ENCODE measurements around the gene GNAI3.

GNAI3 gene

DNA sequence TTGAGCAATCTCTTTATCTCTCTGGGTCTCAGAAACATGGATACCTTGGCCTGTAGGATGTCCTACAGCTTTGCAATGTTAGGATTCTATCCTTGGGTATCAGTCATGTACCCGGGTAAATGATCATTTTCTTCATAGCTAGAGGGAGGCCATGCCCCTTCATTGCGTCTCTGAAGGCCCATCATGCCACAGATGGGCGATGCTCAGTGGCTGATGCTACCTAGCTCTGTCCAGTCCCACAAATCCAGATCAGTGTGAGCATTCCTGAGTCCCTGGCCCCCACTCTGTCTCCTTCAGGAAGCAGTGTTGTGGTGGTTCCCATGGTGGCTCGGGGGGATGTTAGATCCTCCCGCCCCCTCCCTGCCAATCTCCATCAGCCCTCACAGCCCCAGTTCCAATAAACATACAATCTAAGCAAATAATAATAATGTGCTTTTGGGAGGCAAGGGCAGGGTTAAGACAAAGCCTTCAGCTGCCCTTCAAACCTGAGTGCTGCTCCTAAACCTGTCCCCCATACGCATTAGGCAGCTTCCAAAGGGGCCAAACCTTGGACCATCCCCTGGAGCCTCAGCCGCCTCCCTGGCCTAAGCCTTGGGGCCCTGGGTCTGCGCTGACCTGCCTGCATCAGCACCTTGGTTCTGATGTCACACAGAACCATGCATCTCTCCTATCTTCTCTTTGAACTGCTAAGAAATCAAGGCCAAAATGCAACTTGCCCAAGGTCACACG is 9.4 kb upstream of the GNAI3 start:
- no peak overlapping the region for H3K4me2 ChIP-seq (ENCODE audit: insufficient read depth, low read length, poor library complexity, severe bottlenecking)
- peak overlapping the region; percentile 75 for H3K9ac ChIP-seq (ENCODE audit: low read depth, low read length, poor library complexity)
- H2BK12ac ChIP-seq (ENCODE audit: low read length): no peak overlapping the region
- DNase-seq (ENCODE audit: low spot score): no peak
- no peak overlapping the region for H2AK5ac ChIP-seq (ENCODE audit: low read depth, low read length)
- no peak overlapping the region for H3K4me3 ChIP-seq (ENCODE audit: low read length in 2 of 2)
- H3K18ac ChIP-seq (ENCODE audit: low read length): no peak overlapping the region
- no peak overlapping the region for H4K8ac ChIP-seq (ENCODE audit: low read depth, low read length)
- H2AFZ ChIP-seq (ENCODE audit: low read length): no peak overlapping the region
- H3K79me1 ChIP-seq (ENCODE audit: low read depth, low read length): no peaks in the 10 kb centered on the region
- H3K4ac ChIP-seq (ENCODE audit: low read length): no peak overlapping the region
- H3K27me3 ChIP-seq (ENCODE audit: control insufficient read depth in 3 of 3, insufficient read depth in 3 of 3, low read depth in 1 of 3, low read length in 3 of 3): peaks cover 0 to 45% (median 0%) of the 10 kb centered on the region in 3 experiments
- H2BK5ac ChIP-seq (ENCODE audit: low read length): no peak overlapping the region
- H3K4me1 ChIP-seq (ENCODE audit: control insufficient read depth in 2 of 2, insufficient read depth in 1 of 2, low read depth in 1 of 2, low read length in 2 of 2): peaks cover 2 to 5% of the 10 kb centered on the region in 2 donors
- H3K14ac ChIP-seq (ENCODE audit: low read length): no peak overlapping the region
- peak overlapping the region; percentile 18 for H2BK120ac ChIP-seq (ENCODE audit: low read depth, low read length)
- no peak overlapping the region for H3K27ac ChIP-seq (replicated peaks; ENCODE audit: low read length)
- WGBS, 2 donors (ENCODE audit: extremely low coverage in 2 of 2, insufficient read length in 2 of 2, insufficient replicate concordance in 1 of 2): no CpG with 5 or more reads among the region's 9 CpGs
- H2BK15ac ChIP-seq (ENCODE audit: low read length): no peak overlapping the region
- H3K36me3 ChIP-seq (replicated peaks in 1 of 2; ENCODE audit: control insufficient read depth in 2 of 2, insufficient read depth in 2 of 2, low read length in 2 of 2): no peaks in the 10 kb centered on the region
- no peaks in the 10 kb centered on the region for H3K9me3 ChIP-seq (replicated peaks in 1 of 2; ENCODE audit: control insufficient read depth in 2 of 2, insufficient read depth in 1 of 2, low read depth in 1 of 2, low read length in 2 of 2)
- H4K91ac ChIP-seq (ENCODE audit: low read depth, low read length, poor library complexity): no peak overlapping the region
- H3K23ac ChIP-seq (ENCODE audit: low read depth, low read length, poor library complexity): no peak overlapping the region

DNA sequence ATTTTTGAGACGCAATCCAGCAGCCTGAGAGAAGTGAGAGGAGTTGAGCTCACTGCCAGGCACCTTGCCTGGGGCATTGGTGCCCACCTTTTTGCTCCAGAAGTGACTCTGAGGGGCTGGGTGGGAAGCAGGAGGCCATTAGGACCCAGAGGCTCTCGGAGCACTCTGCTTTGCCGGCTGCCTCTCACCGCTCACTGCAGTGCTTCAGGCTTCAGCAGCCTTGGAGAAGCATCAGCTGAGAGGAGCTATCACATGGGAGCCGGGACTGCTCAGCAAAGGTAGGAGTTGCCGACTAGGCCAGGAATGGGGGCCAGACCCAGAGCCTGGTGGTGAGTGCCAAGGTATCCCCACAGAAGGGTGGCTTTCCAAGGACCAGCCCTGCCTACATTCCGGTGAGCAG is 8.7 kb upstream of the GNAI3 start, which contains the start of gene GPR61:
Gene GPR61 (plus strand): TSS at position 197 of the 400 bp plus-strand sequence. CDS start 3,151 bp downstream, outside the sequence.
- Histone ChIP-seq H2BK15ac (ENCODE audit: low read length) (no peak within 1 kb of the TSS), H2BK120ac (ENCODE audit: low read depth, low read length) (peak within 1 kb of the TSS; percentile 18), H3K79me1 (ENCODE audit: low read depth, low read length) (no peaks in the 10 kb centered on the region), H3K4me3 (ENCODE audit: low read length in 2 of 2) (no peak within 1 kb of the TSS), H3K4me1 (ENCODE audit: control insufficient read depth in 2 of 2, insufficient read depth in 1 of 2, low read depth in 1 of 2, low read length in 2 of 2) (peaks cover 2 to 5% of the 10 kb centered on the region in 2 donors), H3K9me3 (replicated peaks in 1 of 2; ENCODE audit: control insufficient read depth in 2 of 2, insufficient read depth in 1 of 2, low read depth in 1 of 2, low read length in 2 of 2) (no peaks in the 10 kb centered on the region), H4K91ac (ENCODE audit: low read depth, low read length, poor library complexity) (no peak within 1 kb of the TSS), H3K4me2 (ENCODE audit: insufficient read depth, low read length, poor library complexity, severe bottlenecking) (no peak within 1 kb of the TSS), H3K9ac (ENCODE audit: low read depth, low read length, poor library complexity) (peak within 1 kb of the TSS; percentile 75), H3K23ac (ENCODE audit: low read depth, low read length, poor library complexity) (no peak within 1 kb of the TSS), H3K36me3 (replicated peaks in 1 of 2; ENCODE audit: control insufficient read depth in 2 of 2, insufficient read depth in 2 of 2, low read length in 2 of 2) (no peaks in the 10 kb centered on the region), H3K14ac (ENCODE audit: low read length) (no peak within 1 kb of the TSS), H4K8ac (ENCODE audit: low read depth, low read length) (no peak within 1 kb of the TSS), H2BK12ac (ENCODE audit: low read length) (no peak within 1 kb of the TSS), H2AK5ac (ENCODE audit: low read depth, low read length) (no peak within 1 kb of the TSS), H2BK5ac (ENCODE audit: low read length) (no peak within 1 kb of the TSS), H3K27me3 (ENCODE audit: control insufficient read depth in 3 of 3, insufficient read depth in 3 of 3, low read depth in 1 of 3, low read length in 3 of 3) (peaks cover 0 to 45% (median 0%) of the 10 kb centered on the region in 3 experiments), H3K4ac (ENCODE audit: low read length) (no peak within 1 kb of the TSS), H2AFZ (ENCODE audit: low read length) (peak within 1 kb of the TSS; percentile 47), H3K18ac (ENCODE audit: low read length) (no peak within 1 kb of the TSS), H3K27ac (replicated peaks; ENCODE audit: low read length) (no peak within 1 kb of the TSS)
- DNase-seq (ENCODE audit: low spot score): no peak
- no CpG with 5 or more reads among the region's 7 CpGs for WGBS, 2 donors (ENCODE audit: extremely low coverage in 2 of 2, insufficient read length in 2 of 2, insufficient replicate concordance in 1 of 2)

DNA sequence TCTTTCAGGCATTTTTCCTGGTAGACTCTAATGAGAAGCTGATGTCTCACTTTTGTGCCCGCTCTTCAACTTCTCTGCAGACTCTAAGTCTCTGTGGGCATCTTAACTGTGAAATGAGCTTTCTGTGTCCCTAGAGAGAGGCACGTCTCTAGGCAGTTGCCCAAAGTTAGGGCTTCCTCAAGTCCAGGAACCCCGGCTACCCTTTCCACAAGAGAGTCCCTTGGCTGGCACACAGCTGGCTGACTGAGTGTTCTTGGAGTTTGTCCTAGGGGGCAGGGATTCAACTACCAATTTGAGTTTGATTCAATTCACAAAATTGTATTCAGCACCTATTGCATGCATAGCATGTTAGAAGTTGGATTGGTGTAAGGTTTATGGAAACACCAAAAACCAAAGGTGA is 7.3 kb upstream of the GNAI3 start:
- Histone ChIP-seq H3K27me3 (ENCODE audit: control insufficient read depth in 3 of 3, insufficient read depth in 3 of 3, low read depth in 1 of 3, low read length in 3 of 3) (peaks cover 0 to 41% (median 0%) of the 10 kb centered on the region in 3 experiments), H3K4me2 (ENCODE audit: insufficient read depth, low read length, poor library complexity, severe bottlenecking) (no peak overlapping the region), H3K4me3 (ENCODE audit: low read length in 2 of 2) (no peak overlapping the region), H3K9ac (ENCODE audit: low read depth, low read length, poor library complexity) (no peak overlapping the region), H3K36me3 (replicated peaks in 1 of 2; ENCODE audit: control insufficient read depth in 2 of 2, insufficient read depth in 2 of 2, low read length in 2 of 2) (no peaks in the 10 kb centered on the region), H3K23ac (ENCODE audit: low read depth, low read length, poor library complexity) (no peak overlapping the region), H3K27ac (replicated peaks; ENCODE audit: low read length) (no peak overlapping the region), H2AFZ (ENCODE audit: low read length) (no peak overlapping the region), H2BK12ac (ENCODE audit: low read length) (no peak overlapping the region), H2BK15ac (ENCODE audit: low read length) (no peak overlapping the region), H3K18ac (ENCODE audit: low read length) (no peak overlapping the region), H3K14ac (ENCODE audit: low read length) (no peak overlapping the region), H2BK5ac (ENCODE audit: low read length) (no peak overlapping the region), H3K4ac (ENCODE audit: low read length) (no peak overlapping the region), H3K4me1 (ENCODE audit: control insufficient read depth in 2 of 2, insufficient read depth in 1 of 2, low read depth in 1 of 2, low read length in 2 of 2) (peaks cover under 1 to 2% of the 10 kb centered on the region in 2 donors), H3K79me1 (ENCODE audit: low read depth, low read length) (no peaks in the 10 kb centered on the region), H4K91ac (ENCODE audit: low read depth, low read length, poor library complexity) (no peak overlapping the region), H2AK5ac (ENCODE audit: low read depth, low read length) (no peak overlapping the region), H4K8ac (ENCODE audit: low read depth, low read length) (no peak overlapping the region), H3K9me3 (replicated peaks in 1 of 2; ENCODE audit: control insufficient read depth in 2 of 2, insufficient read depth in 1 of 2, low read depth in 1 of 2, low read length in 2 of 2) (no peaks in the 10 kb centered on the region), H2BK120ac (ENCODE audit: low read depth, low read length) (no peak overlapping the region)
- no CpG with 5 or more reads among the region's 3 CpGs for WGBS, 2 donors (ENCODE audit: extremely low coverage in 2 of 2, insufficient read length in 2 of 2, insufficient replicate concordance in 1 of 2)
- DNase-seq (ENCODE audit: low spot score): no peak

DNA sequence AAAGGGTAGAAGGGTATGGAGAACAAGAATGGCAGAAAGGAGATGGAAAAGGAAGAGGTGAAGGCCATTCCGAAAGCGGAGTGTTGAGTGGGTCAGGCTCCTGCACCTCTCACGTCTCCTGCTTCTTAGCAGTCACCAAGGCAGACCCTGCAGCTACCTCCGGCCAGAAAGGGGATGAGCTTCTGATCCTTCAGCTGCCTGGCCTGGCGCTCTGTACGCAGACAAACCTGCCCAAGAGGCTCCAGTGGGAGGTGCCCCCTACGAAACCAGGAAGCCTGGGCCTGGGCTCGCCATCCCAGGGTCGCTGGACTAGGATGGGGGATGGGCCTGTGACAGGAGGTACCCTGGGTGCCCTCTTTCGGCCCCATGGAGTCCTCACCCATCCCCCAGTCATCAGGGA is 5.8 kb upstream of the GNAI3 start:
- no peak overlapping the region for H4K8ac ChIP-seq (ENCODE audit: low read depth, low read length)
- peak overlapping the region; percentile 26 for H3K23ac ChIP-seq (ENCODE audit: low read depth, low read length, poor library complexity)
- no peak overlapping the region for H3K4me3 ChIP-seq (ENCODE audit: low read length in 2 of 2)
- H3K27me3 ChIP-seq (ENCODE audit: control insufficient read depth in 3 of 3, insufficient read depth in 3 of 3, low read depth in 1 of 3, low read length in 3 of 3): peaks cover 0 to 39% (median 0%) of the 10 kb centered on the region in 3 experiments
- H3K9me3 ChIP-seq (replicated peaks in 1 of 2; ENCODE audit: control insufficient read depth in 2 of 2, insufficient read depth in 1 of 2, low read depth in 1 of 2, low read length in 2 of 2): no peaks in the 10 kb centered on the region
- H2AFZ ChIP-seq (ENCODE audit: low read length): no peak overlapping the region
- no peak overlapping the region for H3K4ac ChIP-seq (ENCODE audit: low read length)
- no peak overlapping the region for H2BK12ac ChIP-seq (ENCODE audit: low read length)
- H3K4me1 ChIP-seq (ENCODE audit: control insufficient read depth in 2 of 2, insufficient read depth in 1 of 2, low read depth in 1 of 2, low read length in 2 of 2): peaks cover 4 to 10% of the 10 kb centered on the region in 2 donors
- H3K36me3 ChIP-seq (replicated peaks in 1 of 2; ENCODE audit: control insufficient read depth in 2 of 2, insufficient read depth in 2 of 2, low read length in 2 of 2): no peaks in the 10 kb centered on the region
- no peak overlapping the region for H3K18ac ChIP-seq (ENCODE audit: low read length)
- no peak overlapping the region for H4K91ac ChIP-seq (ENCODE audit: low read depth, low read length, poor library complexity)
- H3K14ac ChIP-seq (ENCODE audit: low read length): no peak overlapping the region
- H3K9ac ChIP-seq (ENCODE audit: low read depth, low read length, poor library complexity): no peak overlapping the region
- no peak for DNase-seq (ENCODE audit: low spot score)
- no peak overlapping the region for H3K27ac ChIP-seq (replicated peaks; ENCODE audit: low read length)
- H3K4me2 ChIP-seq (ENCODE audit: insufficient read depth, low read length, poor library complexity, severe bottlenecking): no peak overlapping the region
- WGBS, 2 donors (ENCODE audit: extremely low coverage in 2 of 2, insufficient read length in 2 of 2, insufficient replicate concordance in 1 of 2): no CpG with 5 or more reads among the region's 10 CpGs
- H2AK5ac ChIP-seq (ENCODE audit: low read depth, low read length): no peak overlapping the region
- no peak overlapping the region for H2BK15ac ChIP-seq (ENCODE audit: low read length)
- no peak overlapping the region for H2BK120ac ChIP-seq (ENCODE audit: low read depth, low read length)
- H3K79me1 ChIP-seq (ENCODE audit: low read depth, low read length): no peaks in the 10 kb centered on the region
- H2BK5ac ChIP-seq (ENCODE audit: low read length): no peak overlapping the region
